ENCODE measurements around the gene A2M. TPM values are rescaled to one million over a fixed set of nuclear protein-coding genes. Genes with fewer than 3 reads are reported as not detected.

The A2M gene
- total and polyA plus RNA-seq, 2 of the 8 experiments (the other 6 are each of a cell fraction or from before 2014, with no cell fraction given) = 0.15 TPM; not detected in 1

GRCh38 chr12:9101018-9101687 lies 14.6 kb downstream of the A2M start:
- H3K27ac ChIP-seq (ENCODE audit: low read depth, low read length) = no peak overlapping the region
- no peak overlapping the region for H3K56ac ChIP-seq (replicated peaks; ENCODE audit: insufficient read length, low read depth, low read length)
- no peak overlapping the region for H2BK5ac ChIP-seq (ENCODE audit: low read depth, low read length)
- POLR2A ChIA-PET (ENCODE audit: partially characterized antibody) = interaction anchor here (1.0 to 1.3 kb wide), 2 partner anchors 11 to 152 kb away, joined by 3 read pairs; partner anchors contain the start of gene M6PR
- no peak overlapping the region for H2AFZ ChIP-seq (ENCODE audit: low read length)
- no peaks in the 10 kb centered on the region for H3K79me2 ChIP-seq (ENCODE audit: control insufficient read depth in 1 of 2, insufficient read depth in 2 of 2, low read length in 2 of 2)
- TF ChIP-seq TEAD4 (IDR thresholded peaks at IDR 0.05; ENCODE audit: low read depth, low read length) = no peak
- no peak for TF ChIP-seq GTF2F1 (IDR thresholded peaks at IDR 0.05; ENCODE audit: borderline replicate concordance, low read depth, low read length)
- no peak for TF ChIP-seq CBX5 (IDR thresholded peaks at IDR 0.05; ENCODE audit: low read depth, low read length)
- no peak for TF ChIP-seq BACH1 (IDR thresholded peaks at IDR 0.05; ENCODE audit: low read length)
- no peak for TF ChIP-seq BRCA1 (IDR thresholded peaks at IDR 0.05; ENCODE audit: low read depth, low read length)
- no peak for TF ChIP-seq MAFK (IDR thresholded peaks at IDR 0.05; ENCODE audit: low read depth, low read length)
- no peak for TF ChIP-seq ASH2L (IDR thresholded peaks at IDR 0.05; ENCODE audit: low read length)
- no peak for TF ChIP-seq YY1 (IDR thresholded peaks at IDR 0.05; ENCODE audit: low read depth, low read length)
- TF ChIP-seq SP1 (IDR thresholded peaks at IDR 0.05; ENCODE audit: low read depth, low read length) = no peak
- no peak for TF ChIP-seq JUND (IDR thresholded peaks at IDR 0.05; ENCODE audit: low read length)
- no peak for TF ChIP-seq CREB1 (IDR thresholded peaks at IDR 0.05)
- H2BK15ac ChIP-seq (ENCODE audit: low read length) = no peak overlapping the region
- no peaks in the 10 kb centered on the region for H3K23me2 ChIP-seq (ENCODE audit: low read depth, low read length)
- H2BK12ac ChIP-seq (ENCODE audit: low read depth, low read length) = no peak overlapping the region
- H3K79me1 ChIP-seq (ENCODE audit: low read depth, low read length) = no peaks in the 10 kb centered on the region
- H3K4me1 ChIP-seq (replicated peaks in 1 of 4; ENCODE audit: control insufficient read depth in 3 of 4, insufficient read depth in 4 of 4, low read length in 3 of 4) = no peaks in the 10 kb centered on the region
- no peaks in the 10 kb centered on the region for H3K27me3 ChIP-seq (replicated peaks in 1 of 4; ENCODE audit: control insufficient read depth in 3 of 4, extremely low read depth in 1 of 4, insufficient read depth in 3 of 4, low read length in 3 of 4)
- H3K4me3 ChIP-seq (ENCODE audit: extremely low read depth in 1 of 4, insufficient read depth in 2 of 4, low read depth in 3 of 4, low read length in 4 of 4) = no peak overlapping the region
- H3K18ac ChIP-seq (ENCODE audit: extremely low read depth, low read length) = no peak overlapping the region
- no peak overlapping the region for H3K14ac ChIP-seq (ENCODE audit: insufficient read length)
- no peak for FAIRE-seq
- no peaks in the 10 kb centered on the region for H3K9me3 ChIP-seq (ENCODE audit: insufficient read depth in 2 of 2, low read depth in 1 of 2, low read length in 1 of 2)
- no peak overlapping the region for H3K4ac ChIP-seq (replicated peaks; ENCODE audit: insufficient read length, low read depth, low read length)
- H4K20me1 ChIP-seq (replicated peaks in 1 of 2; ENCODE audit: control insufficient read depth in 1 of 2, insufficient read depth in 2 of 2, low read length in 2 of 2) = no peaks in the 10 kb centered on the region
- no peak overlapping the region for H4K5ac ChIP-seq (ENCODE audit: insufficient read length, low read depth, low read length)
- no peak overlapping the region for H3K23ac ChIP-seq (ENCODE audit: insufficient read length)
- no peak for DNase-seq (ENCODE audit: low read depth in 1 of 2, low spot score in 2 of 2)
- H2AK5ac ChIP-seq (ENCODE audit: low read depth, low read length) = no peak overlapping the region
- H4K8ac ChIP-seq (ENCODE audit: extremely low read depth, insufficient read depth, low read length) = no peak overlapping the region
- no peak overlapping the region for H2BK120ac ChIP-seq (replicated peaks; ENCODE audit: low read depth, low read length)
- no peak overlapping the region for H4K91ac ChIP-seq (replicated peaks; ENCODE audit: insufficient read length, low read length)
- H3K4me2 ChIP-seq (ENCODE audit: insufficient read depth in 1 of 2, low read depth in 2 of 2, low read length in 2 of 2) = no peak overlapping the region
- H2BK20ac ChIP-seq (ENCODE audit: low read length) = no peak overlapping the region
- 80% methylated on average over 8 of the region's 8 CpGs; no CpG with 5 or more reads in 1 of the 2 experiments for WGBS, 2 experiments (ENCODE audit: extremely low coverage in 1 of 2, insufficient coverage in 1 of 2, insufficient read length in 1 of 2, insufficient replicate concordance in 2 of 2, low coverage in 1 of 2, low lambda C conversion rate in 2 of 2, missing lambda C conversion rate in 1 of 2)
- no peak overlapping the region for H3K9ac ChIP-seq (replicated peaks in 1 of 4; ENCODE audit: extremely low read depth in 1 of 4, low read depth in 3 of 4, low read length in 3 of 4)
- H3K36me3 ChIP-seq (ENCODE audit: control insufficient read depth in 2 of 4, insufficient read depth in 4 of 4, low read length in 3 of 4) = no peaks in the 10 kb centered on the region
- CTCF ChIA-PET (ENCODE audit: partially characterized antibody) = interaction anchor here (0.8 to 1.1 kb wide), 3 partner anchors 8 to 233 kb away, joined by 3 to 4 read pairs (median 3); no protein-coding TSS in a partner anchor

Measured in H1 (cell line).